ENCODE measurements around the gene ME1. TPM values are rescaled to one million over a fixed set of nuclear protein-coding genes. Genes with fewer than 3 reads are reported as not detected.
"Not testable (repeated sequence)": the region's sequence is repeated elsewhere in the genome, so short reads cannot be mapped to it uniquely, and the experiment has no call there.

Gene ME1
- total RNA-seq (2014; rRNA removed; shearing (Covaris generic)) = 8.9 and 10.5 TPM in 2 replicates

DNA sequence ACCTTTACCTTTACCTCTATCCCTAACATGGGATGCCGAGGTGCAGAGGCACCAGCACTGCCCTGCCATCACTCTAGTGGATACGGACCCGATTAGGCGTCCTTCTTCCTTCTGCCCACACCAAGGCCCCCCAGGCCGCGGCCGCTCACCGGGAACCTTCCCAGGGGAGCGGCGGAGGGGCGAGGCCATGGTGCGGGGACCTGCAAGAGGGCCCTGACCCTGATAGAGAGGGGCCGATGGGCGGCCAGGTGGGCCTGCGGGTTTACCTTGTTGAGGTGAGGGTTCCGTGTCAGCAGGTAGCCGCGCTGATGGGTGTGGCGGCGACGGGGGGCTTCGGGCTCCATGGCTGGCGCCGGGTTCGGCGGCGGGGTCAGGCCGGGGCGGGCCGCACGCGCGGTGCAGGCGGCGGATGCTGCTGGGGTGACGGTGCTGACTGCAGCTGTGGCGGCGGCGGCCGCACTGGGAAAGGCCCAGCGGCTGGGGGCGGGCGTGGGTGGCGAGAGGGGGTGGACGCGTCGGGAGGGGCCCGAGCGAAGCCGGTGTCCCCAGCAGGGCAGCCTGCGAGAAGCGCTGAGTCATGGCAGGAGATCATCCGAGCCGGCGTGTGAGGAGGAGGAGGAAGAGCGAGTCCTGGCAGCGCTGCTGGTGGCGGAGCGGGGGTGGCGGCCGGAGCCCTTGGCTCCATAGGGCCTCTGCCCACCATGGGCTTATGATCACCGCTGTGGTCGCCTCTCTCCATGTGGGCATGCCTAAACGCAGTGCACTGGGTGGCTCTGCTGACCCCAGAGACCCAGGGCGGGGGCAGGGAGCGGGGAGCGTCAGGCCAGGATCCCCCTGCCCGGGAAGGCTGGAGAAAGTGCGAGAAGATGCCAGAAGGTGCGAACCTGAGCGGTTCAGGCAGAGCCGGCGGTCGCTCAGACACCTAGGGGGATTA lies at the start of gene ME1:
TSS of gene ME1 (minus strand) at position 441 of the 934 bp plus-strand sequence. CDS start at position 344, 97 bp downstream.
- DNase-seq (ENCODE audit: low spot score) = peak; percentile 78

DNA sequence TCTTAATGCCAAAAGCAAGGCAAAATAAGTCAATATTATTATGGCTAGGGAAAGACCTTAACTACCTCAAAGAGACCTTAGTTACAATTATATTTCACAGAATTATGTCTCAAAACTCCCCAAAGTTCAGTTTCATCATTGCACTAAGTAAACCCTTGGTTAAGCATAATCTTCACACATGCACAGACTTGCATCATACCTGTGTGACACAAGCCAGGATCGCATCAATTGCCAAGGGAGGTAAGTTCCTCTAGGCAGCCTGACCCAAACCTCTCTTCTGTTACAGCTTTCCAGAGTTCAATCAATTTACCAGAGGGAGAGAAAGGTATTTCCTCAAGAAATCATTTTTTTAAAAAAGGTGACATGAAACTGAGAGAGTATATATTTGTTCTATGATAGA lies 49.6 kb upstream of the ME1 start:
- no peak for DNase-seq (ENCODE audit: low spot score)

DNA sequence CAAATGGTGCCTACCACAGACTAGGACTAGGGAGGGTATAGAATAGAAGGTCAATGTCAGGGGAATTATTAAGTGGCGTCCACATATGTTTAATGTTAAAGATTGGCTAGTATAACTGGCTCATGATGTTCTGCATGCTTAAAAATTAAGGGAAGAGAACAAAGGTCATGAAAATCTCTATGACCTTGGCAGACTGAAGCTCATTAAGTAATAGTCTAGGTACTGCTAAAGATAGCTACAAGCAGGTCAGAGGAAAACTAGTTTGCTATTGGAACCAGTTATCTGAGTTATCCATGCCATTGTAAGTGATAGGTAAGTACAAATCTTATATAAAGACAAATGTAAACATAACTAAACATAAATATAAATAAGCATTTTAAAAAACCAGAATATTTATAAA lies 48.5 kb upstream of the ME1 start:
- no peak for DNase-seq (ENCODE audit: low spot score)

DNA sequence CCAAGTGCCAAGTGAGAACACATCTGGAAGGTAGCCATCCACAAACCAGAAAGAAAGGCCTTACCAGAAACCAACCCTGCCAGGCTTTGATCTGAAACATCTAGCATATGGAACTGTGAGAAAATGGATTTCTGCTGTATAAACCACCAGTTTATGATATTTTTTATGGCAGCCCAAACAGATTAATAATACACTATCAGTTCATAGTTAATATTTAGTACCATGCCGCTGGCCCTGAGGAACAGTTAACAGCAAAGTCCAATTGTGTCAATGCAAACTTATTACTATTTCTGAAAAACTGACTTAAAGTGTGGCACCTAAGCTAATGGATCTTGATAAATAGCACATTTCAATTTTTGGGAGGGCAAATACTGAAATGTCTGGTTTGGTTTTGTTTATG lies 46.1 kb upstream of the ME1 start:
- DNase-seq (ENCODE audit: low spot score) = no peak

DNA sequence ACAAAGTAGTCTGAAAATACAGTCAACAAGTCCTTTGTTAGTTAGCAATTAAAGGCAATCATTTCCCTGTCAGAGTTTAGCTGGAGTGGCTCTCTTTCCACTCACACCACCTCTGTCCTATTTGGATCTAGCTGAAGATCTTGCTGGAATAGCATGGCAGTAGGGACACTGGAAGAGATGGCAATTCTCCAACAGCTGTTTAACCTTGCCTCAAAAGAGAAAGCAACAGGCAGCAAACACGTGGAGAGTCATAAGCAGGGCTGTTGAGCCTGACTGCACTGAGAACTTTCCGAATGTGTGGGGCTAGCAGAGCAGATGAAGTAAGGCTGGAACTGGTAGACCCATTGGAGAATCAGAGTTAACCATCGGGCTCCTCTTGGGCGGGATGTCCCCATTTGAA lies 43.5 kb upstream of the ME1 start:
- DNase-seq (ENCODE audit: low spot score) = peak; percentile 24

DNA sequence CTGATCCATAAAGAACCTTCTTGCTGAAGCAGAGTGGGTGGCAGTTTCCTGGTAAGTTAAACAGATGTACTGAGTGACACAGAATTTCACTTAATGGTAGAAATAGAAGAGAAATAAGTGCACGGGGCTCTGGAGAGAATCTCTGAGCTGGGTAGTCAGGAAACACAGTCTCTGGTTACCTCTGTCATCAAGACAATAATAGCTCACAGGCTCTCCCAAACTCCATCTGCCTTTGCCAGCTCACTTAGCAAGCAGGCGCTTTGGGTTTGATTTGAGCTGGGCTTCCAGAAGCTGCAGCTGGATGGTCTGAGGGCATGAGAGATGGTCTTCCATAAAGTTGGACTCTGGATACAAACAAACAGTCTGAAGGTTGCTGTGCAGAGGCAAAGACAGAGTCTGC lies 41.9 kb upstream of the ME1 start:
- no peak for DNase-seq (ENCODE audit: low spot score)

DNA sequence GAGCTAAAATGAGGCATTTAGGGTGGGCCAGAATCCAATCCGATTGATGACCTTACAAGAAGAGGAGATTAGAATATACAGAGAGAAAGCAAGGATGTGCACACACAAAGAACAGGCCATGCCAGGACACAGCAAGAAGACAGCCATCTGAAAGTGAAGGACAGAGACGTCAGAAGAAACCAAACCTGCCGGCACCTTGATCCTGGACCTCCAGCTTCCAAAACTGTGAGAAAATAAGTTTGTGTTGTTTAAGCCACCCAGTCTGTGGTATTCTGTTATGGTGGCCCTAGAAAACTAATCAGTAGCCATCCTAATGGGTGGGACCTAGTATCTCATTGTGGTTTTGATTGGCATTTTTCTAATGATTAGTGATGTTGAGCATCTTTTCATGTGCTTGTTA lies 39.7 kb upstream of the ME1 start:
- no peak for DNase-seq (ENCODE audit: low spot score)

DNA sequence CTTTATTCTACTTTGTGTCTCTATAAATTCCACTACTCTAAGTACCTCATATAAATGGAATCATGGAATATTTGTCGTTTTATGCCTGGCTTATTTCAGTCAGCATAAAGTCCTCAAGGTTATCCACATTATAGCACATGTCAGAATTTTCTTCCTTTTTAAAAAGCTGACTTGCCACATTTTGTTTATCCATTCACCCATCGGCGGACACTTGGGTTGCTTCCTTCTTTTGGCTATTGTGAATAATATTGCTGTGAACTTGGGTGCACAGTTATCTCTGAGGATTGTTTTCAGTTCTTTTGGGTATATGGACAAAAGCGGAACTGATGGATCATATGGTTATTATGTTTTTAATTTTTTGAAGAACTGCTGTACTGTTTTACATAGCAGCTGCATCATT lies 39.1 kb upstream of the ME1 start:
- DNase-seq (ENCODE audit: low spot score) = no peak

DNA sequence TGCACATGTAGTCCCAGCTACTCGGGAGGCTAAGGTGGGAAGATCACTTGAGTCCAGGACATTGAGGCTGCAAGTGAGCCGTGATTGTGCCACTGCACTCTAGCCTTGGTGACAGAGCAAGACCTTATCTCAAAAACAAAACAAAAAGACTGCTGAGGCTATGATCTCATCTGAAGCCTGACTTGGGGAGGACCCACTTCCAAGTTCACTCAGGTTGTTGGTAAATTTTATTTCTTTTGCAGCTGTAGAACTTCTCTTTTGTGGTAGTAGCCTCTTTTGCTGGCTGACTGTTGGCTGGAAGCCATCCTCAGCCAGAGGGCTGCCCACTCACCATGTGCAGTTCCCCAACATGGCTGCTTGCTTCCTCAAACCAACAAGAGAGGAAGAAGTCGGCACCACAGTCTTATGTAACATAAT lies 36.8 kb upstream of the ME1 start:
- DNase-seq (ENCODE audit: low spot score) = no peak

DNA sequence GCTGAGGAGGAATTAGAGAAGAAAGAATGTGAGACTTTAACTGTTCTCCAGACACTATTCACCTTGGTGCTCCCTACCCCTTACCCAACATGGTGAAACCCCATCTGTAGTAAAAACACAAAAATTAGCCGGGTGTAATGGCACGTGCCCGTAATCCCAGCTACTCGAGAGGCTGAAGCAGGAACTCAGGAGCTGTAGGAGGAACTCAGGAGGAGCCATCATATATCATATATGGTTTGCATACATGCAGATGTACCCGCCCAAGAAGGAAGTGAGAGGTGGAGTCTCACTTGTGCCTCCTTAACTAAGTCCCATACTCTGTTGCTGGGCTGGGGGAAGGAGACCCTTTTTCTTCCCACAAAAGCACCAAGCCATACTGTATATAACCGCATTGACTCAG lies 35.5 kb upstream of the ME1 start:
- DNase-seq (ENCODE audit: low spot score) = no peak

DNA sequence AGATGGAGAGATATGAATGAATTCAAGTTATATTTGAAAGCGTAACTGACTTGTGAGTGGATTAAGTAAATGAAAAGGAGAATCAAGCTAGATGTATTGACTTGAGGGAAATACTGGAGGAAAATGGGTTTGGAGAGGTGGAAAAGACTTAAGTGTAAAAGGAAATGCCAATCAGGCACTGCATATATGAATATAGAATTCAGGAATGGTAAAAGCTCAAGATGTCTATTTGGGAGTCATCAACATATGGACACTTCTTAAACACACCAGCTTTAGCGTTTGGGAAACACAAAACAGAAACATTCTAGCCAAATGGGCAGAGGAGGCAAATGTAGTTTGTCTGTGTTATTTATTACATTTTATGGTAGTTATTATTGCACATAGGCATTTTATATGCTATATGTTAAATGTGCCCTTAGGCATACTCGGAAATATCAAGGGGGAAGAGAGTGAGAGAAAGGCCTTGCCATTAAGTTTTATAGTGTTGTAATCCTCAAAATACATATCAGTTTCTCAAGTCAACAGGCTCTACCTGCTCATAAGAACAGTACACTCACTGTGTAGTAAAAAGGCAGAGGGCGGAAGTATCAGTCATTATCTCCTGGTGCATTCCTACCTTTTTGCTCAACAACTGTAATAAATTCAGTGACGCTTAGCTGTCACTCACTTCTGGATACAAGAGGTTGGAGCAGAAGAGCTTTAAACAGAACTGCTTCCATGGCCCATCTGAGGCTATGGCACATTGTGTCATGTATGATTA lies 33.7 kb upstream of the ME1 start:
- DNase-seq (ENCODE audit: low spot score) = peak; percentile 83

DNA sequence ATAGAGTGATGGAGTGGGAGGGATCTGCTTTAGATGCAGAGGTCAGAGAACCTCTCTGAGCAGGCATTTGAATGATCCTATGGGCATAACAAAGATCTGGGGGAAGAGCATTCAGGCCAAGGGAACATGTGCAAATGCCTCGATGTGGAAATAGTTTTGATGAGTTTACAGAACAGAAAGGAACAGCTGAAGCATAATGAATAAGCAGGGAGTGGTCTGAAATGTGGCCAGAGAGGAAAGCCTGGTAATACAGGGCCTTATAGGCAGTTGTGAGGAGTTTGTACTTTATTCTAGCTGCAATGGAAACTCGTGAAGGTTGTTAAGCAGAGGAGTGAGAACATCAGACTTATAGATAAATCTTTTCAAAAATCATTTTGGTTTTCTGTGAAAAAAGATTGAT lies 33.0 kb upstream of the ME1 start:
- no peak for DNase-seq (ENCODE audit: low spot score)

DNA sequence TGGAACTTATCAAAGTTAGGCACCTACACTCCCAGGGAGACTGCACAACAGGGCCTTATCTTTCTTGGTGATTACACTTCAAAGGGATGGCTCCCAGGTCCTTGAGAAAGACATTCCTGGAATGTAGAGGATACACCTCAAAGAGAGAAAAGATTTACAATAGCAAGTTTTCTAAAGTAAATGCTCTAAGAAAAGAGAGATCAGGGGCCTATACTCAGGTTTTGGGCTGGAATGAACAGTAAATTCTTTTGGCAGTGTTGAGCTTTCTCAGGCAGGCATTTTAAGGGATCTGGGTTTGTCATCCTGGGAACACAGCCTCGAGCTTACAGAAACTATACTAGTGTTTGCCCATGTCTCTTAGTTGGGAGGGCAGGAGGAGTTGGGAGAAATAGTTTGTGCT lies 31.7 kb upstream of the ME1 start:
- DNase-seq (ENCODE audit: low spot score) = no peak

DNA sequence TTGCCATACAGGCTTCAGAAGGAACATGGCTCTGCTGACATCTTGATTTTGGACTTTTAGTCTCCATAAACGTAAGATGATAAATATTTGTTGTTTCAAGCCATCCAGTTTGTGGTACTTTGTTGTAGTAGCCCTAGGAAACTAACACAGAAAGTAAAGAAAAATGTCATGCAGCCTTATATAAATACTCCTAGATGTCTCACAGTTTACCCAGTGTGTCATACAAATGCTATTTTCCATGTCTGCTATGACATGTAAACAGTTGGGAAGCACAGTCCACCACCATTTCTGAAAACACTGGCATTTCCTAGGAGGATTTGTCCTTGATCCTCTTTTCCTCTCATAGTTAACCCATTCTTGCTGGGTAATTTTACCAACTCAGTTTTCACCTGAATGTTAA lies 30.6 kb upstream of the ME1 start:
- no peak for DNase-seq (ENCODE audit: low spot score)

DNA sequence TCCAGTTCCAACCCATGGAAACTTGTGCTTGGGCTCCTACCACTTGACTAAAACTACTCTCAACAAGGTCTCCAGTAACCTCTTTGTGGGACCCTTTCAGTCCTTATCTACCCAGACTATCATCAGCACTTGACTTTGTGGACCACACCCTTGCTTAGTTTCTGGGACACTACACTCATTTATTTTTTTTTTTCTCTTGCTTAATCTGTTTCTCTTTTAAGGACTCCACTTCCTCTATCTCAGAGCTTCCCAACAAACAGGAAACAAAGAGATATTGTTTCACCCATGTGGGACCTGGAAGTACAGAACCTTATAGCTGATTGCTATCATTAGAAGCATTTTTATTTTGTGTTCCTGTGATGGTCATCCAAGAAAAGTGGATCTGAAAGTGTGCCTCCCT lies 28.8 kb upstream of the ME1 start:
- peak; percentile 39 for DNase-seq (ENCODE audit: low spot score)

DNA sequence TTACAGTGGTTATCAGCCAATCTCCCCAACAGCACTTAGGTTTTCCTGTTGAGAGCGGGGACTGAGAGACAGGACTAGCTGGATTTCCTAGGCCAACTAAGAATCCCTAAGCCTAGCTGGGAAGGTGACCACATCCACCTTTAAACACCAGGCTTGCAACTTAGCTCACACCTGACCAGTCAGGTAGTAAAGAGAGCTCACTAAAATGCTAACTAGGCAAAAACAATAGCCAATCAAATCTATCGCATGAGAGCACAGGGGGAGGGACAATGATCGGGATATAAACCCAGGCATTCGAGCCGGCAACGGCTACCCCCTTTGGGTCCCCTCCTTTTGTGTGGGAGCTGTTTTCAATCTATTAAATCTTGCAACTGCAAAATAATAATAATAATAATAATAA lies 19.2 kb upstream of the ME1 start:
- not testable (repeated sequence) for DNase-seq (ENCODE audit: low spot score)

DNA sequence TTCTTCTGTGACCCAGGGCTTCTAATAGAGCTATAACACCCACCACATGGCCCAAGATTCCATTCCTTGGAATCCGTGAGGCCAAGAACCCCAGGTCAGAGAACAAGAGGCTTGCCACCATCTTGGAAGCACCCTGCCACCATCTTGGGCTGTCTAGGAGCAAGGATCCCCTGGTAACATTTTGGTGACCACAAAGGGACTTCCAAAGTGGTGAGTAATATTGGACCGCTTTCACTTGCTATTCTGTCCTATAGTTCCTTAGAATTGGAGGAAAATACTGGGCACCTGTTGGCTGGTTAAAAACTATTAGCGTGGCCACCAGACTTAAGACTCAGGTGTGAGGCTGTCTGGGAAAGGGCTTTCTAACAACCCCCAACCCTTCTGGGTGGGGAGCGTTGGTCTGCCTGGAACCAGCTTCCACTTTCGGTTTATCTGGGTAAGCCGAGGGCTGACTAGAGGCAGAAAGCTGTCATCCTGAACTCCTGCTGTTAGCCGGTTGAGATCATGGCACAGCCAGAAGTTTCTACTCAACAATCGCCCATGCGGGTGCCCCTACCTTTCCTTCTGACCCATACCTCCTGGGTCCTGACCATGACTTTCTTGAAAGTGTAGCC lies 13.3 kb upstream of the ME1 start:
- DNase-seq (ENCODE audit: low spot score) = not testable (repeated sequence)

DNA sequence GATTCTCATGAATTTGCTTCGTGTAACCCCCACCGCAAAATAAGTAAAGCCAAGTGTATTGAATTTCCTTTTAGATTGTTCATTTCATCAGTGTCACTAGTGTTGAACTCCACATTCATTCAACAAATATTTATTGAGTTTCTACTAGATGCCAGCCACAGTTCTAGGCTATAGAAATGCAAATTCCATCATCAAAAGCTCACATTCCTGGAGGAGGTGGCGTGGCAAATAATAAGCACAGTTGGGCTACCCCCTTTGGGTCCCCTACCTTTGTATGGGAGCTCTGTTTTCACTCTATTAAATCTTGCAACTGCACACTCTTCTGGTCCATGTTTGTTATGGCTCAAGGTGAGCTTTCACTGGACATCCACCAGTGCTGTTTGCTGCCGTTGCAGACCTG lies 12.7 kb upstream of the ME1 start:
- DNase-seq (ENCODE audit: low spot score) = no peak

DNA sequence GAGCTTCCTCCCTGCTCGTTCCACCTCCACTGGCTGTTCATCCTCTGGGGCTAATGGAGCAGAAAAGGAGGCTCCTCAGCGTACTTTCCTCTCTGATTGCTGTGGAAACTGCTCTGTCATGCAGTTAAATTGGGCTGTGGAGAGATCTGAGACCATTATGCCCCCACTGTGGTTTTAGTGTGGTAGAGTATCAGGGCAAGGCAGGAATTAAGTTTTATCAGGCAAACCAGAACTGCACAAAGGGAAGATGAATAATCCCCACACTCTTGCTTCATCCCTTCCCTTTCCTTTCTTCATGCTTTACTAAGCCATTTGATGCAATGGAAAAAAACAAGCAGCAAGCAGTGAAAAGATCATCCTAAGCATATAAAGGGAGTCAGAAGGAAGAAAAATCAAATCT lies 11.9 kb upstream of the ME1 start:
- DNase-seq (ENCODE audit: low spot score) = no peak

DNA sequence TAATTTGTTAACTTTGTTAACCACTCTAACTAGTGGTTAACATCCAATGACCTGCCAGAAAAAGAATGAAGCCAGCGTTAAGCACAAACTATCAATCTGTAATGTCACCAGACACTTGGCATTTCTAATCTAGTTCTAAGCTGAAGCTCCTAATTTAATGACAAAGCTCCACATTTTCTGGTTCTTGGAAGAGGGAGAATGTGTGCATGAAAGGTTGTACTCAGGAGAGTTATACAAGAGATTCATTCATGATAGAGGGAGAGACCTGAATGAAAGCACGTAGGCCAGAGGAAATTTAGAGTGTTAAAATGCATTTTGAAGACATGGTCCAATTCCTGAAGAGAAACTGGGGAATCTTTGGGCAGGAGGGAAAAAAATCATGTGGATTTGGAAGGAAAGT lies 8.3 kb upstream of the ME1 start:
- no peak for DNase-seq (ENCODE audit: low spot score)

DNA sequence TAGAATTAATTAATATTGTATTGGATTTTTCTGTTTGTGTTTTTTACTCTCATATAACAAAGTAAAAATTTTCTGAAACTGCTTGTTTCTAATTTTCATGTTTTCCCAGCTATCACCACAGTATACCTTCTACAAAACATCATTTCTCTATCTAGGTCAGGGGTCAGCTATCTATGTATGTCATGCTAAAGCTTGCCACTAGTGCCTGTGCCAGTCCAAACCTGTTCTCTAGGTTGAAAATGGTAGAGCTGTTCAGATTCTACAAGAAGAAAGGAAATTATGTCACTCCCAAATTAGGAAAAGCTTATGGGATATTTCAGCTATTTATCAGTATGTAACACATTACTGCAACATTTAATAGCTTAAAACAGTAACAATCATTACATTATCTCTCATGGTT lies 5.8 kb upstream of the ME1 start:
- DNase-seq (ENCODE audit: low spot score) = no peak

DNA sequence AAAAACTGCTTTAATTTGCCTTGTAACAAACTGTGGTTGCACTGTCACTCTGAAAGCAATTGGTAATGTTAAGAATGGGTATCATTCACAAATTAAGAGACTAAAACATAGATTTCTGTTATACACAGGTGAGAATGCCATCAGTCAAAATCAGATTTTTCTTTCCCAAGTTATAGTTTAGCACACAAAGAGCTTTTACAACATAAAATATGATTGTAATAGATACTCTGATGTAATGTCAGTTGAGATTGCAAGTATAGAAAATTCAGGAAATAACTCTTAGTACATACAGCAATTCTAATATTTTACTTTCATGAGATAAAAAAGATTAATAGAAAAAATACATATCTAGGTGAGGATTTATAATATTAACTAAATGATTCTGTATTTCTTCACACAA lies 2.3 kb upstream of the ME1 start:
- no peak for DNase-seq (ENCODE audit: low spot score)

Measured in HT-29 (cell line).